Transverse colon (tissue), 4 donors: ENCODE data around the gene RPS3.

Source experiments
- EP300 ChIP-seq: sonication (generic); formaldehyde crosslinking; IDR thresholded peaks from one replicate; pipeline ENCODE4 v1.6.1; 2017; ENCODE audit warnings: antibody characterized with exemption, low read depth
- POLR2A ChIP-seq: fragments of 450-650 bp; IDR thresholded peaks from one replicate; pipeline ENCODE4 v1.6.1; 2016; ENCODE audit warnings: antibody characterized with exemption, mild to moderate bottlenecking, moderate library complexity
- POLR2AphosphoS5 ChIP-seq, 3 donors: sonication (generic); formaldehyde crosslinking; IDR thresholded peaks; one replicate each; pipeline ENCODE4 v1.6.1; 2016; ENCODE audit warnings: antibody characterized with exemption in 3 of 3
- TF ChIP-seq, protein P1 (sequence below), 5 experiments: fragments of 200-600 bp in 3 of 5; fragments of 450-650 bp in 2 of 5; sonication (generic) in 3 of 5; IDR thresholded peaks; 1 replicate in 2 of 5; 2 replicates in 3 of 5; pipeline ENCODE4 v1.5.1; 2016 to 2017; ENCODE audit warnings: antibody characterized with exemption in 5 of 5, inconsistent platforms in 3 of 5, mild to moderate bottlenecking in 2 of 5, moderate library complexity in 1 of 5

DNA sequence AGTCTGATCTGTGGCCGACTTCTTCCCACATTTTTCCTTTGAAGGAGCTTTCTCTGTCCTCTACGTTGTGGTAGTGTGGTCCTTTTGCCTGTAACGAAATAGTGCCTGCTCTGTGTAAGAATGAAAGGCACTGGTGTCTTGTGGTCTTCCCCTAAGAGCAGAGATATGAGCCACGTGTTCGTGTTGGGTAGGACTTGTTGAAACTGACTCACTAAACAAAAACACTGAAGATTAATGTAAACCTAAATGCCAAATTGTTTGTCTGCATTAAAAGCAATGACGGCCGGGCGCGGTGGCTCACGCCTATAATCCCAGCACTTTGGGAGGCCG is 10.1 kb upstream of the RPS3 start:
- TF ChIP-seq, protein P1, sequence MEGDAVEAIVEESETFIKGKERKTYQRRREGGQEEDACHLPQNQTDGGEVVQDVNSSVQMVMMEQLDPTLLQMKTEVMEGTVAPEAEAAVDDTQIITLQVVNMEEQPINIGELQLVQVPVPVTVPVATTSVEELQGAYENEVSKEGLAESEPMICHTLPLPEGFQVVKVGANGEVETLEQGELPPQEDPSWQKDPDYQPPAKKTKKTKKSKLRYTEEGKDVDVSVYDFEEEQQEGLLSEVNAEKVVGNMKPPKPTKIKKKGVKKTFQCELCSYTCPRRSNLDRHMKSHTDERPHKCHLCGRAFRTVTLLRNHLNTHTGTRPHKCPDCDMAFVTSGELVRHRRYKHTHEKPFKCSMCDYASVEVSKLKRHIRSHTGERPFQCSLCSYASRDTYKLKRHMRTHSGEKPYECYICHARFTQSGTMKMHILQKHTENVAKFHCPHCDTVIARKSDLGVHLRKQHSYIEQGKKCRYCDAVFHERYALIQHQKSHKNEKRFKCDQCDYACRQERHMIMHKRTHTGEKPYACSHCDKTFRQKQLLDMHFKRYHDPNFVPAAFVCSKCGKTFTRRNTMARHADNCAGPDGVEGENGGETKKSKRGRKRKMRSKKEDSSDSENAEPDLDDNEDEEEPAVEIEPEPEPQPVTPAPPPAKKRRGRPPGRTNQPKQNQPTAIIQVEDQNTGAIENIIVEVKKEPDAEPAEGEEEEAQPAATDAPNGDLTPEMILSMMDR (IDR thresholded peaks at IDR 0.05), result no peak
- TF ChIP-seq POLR2A (no peak), EP300 (no peak), POLR2AphosphoS5 (IDR thresholded peaks at IDR 0.05) (no peak)
